GM12875 (cell line): ENCODE measurements around the gene VTI1A.

Source experiments
- H3K4me3 ChIP-seq: one replicate; pipeline ENCODE4 v1.5.1; 2011; ENCODE audit warnings: low read depth, low read length, control low read depth
- TF ChIP-seq, protein P1 (sequence below): IDR thresholded peaks from 2 replicates; pipeline ENCODE4 v1.5.1; 2011; ENCODE audit warnings: low read depth, mild to moderate bottlenecking, control low read depth, inconsistent platforms, low read length, moderate library complexity, borderline replicate concordance; ENCODE audit not compliant: insufficient read depth

VTI1A gene

DNA sequence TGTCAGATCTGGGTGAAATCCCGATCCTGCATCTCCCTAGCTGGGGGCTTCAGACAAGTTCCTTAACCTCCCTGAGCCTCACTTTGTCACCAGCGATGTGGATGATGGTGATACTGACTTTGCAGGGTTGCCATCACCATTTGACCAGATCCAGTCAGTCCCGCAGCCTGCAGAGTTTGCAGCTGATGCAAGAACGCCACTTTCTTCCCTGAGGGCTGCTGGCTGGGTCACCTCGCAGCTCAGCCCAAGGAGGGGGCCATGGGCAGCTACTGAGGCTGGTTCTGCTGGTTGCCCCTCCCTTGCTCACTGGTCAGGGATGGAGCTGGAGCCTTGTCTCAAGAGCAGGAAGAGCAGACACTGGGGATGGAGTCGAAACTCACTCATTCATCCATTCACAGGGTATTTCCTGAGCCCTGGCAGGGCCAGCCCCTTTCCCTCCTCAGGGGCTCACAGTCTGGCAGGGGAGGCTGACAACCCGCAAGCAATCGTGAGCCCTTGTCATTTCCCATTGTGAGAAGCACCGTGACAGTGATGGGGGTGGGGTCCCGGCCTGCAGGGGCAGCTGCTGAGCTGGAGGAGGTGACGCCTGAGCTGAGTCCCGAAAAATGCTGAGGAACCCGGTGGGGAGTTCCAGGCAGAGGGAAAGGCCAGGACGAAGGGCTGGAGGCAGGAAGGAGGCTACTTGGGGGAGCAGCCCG is 391.9 kb downstream of the VTI1A start:
- no peak overlapping the region for H3K4me3 ChIP-seq
- TF ChIP-seq, protein P1, sequence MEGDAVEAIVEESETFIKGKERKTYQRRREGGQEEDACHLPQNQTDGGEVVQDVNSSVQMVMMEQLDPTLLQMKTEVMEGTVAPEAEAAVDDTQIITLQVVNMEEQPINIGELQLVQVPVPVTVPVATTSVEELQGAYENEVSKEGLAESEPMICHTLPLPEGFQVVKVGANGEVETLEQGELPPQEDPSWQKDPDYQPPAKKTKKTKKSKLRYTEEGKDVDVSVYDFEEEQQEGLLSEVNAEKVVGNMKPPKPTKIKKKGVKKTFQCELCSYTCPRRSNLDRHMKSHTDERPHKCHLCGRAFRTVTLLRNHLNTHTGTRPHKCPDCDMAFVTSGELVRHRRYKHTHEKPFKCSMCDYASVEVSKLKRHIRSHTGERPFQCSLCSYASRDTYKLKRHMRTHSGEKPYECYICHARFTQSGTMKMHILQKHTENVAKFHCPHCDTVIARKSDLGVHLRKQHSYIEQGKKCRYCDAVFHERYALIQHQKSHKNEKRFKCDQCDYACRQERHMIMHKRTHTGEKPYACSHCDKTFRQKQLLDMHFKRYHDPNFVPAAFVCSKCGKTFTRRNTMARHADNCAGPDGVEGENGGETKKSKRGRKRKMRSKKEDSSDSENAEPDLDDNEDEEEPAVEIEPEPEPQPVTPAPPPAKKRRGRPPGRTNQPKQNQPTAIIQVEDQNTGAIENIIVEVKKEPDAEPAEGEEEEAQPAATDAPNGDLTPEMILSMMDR: no peak

DNA sequence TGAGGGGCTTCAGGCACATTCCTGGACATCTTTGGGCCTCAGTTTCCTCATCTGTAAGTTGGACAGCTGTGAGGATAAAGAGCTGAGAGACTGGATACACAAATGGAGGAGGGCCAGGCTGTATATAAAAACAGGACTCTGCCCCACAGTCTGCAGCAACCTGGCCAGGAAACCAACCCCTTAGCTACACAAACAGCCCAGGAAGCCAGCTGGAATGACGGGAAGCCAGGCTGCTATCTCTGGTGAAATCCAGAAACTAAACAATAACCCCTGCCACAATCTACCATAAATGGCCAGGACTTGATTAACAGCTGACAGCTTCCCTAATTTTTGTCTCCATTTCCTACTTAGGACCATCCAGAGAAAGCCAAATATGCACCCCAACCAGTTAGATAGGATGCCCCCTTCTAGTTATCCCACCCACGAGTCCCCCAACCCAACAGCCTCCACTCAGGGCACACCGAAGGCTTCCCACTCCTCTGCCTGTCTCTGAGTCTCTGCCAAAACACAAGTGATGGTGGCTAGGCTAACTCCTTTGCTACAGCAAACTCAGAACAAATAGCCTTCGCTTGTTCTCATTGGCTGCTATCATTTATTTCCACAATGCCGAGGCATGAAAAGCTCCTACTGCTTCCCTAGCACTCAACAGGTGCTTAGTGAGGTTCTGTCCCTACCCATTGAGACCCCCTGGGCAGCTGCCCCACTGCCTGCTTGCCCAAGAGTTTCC is 393.1 kb downstream of the VTI1A start:
- no peak overlapping the region for H3K4me3 ChIP-seq
- TF ChIP-seq, protein P1: no peak

DNA sequence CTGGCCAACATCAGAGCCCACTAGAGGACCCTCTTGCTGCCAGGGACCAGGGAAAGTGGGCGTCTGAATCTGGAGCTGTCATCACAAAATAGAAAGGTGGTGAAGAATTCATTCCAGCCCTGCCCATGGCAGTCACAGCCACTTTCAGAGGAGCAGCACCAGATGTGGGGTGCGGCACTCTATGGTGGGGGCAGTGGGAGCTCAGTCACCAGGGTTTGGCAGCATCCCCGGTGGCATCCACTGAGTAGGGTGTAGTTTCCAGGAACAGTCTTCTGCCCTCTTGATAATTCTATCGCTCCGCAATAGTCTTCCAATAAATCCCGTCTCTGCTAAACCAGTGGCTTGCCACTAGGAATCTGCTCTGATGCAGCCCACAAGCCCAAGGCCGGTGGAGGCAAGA is 394.5 kb downstream of the VTI1A start:
- TF ChIP-seq, protein P1: no peak
- H3K4me3 ChIP-seq: no peak overlapping the region

DNA sequence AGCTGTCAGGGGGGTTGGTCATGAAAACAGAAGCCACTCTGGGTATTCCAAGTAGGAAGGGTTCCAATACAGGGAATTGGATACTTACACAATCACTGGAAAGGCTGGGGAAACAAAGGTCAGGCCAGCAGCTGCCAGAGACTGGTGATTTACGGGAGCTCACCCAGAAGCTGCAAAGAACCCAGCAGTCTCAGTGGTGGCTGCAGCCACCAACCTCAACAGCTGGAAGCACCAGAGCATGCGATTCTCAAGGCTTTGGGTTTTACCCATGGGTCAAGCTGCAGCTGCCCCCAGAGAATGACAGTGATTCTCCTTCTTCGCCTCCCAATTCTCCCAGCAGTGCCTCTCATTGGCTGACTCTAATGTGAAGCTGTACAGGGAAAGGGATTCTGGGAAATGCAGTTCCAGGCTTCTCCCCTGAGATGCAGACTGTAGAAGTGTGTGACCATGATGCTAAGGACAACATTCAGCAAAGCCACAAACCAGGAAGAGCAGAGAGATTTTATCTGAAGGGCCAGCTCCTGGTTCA is 395.9 kb downstream of the VTI1A start:
- H3K4me3 ChIP-seq: no peak overlapping the region
- TF ChIP-seq, protein P1: no peak

DNA sequence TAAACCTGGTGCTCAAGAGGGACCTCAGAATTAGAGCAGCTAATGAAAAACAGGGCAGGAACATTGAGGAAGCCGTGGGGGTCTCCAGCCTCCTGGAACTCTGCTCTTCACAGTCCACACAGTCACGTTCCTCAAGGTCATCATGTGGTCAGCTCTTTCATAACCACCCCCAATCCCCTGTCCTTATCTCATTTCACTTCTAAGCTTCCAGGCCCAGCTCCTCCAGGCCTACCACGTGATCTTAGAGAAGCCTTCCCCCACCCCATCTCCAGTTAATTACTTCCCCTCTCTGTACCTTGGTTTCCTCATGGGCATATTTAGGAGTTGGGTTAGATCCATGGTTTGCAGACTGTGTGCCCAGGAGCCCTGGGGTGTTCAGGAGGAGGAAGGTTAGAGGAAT is 396.6 kb downstream of the VTI1A start:
- H3K4me3 ChIP-seq: no peak overlapping the region
- TF ChIP-seq, protein P1: no peak

DNA sequence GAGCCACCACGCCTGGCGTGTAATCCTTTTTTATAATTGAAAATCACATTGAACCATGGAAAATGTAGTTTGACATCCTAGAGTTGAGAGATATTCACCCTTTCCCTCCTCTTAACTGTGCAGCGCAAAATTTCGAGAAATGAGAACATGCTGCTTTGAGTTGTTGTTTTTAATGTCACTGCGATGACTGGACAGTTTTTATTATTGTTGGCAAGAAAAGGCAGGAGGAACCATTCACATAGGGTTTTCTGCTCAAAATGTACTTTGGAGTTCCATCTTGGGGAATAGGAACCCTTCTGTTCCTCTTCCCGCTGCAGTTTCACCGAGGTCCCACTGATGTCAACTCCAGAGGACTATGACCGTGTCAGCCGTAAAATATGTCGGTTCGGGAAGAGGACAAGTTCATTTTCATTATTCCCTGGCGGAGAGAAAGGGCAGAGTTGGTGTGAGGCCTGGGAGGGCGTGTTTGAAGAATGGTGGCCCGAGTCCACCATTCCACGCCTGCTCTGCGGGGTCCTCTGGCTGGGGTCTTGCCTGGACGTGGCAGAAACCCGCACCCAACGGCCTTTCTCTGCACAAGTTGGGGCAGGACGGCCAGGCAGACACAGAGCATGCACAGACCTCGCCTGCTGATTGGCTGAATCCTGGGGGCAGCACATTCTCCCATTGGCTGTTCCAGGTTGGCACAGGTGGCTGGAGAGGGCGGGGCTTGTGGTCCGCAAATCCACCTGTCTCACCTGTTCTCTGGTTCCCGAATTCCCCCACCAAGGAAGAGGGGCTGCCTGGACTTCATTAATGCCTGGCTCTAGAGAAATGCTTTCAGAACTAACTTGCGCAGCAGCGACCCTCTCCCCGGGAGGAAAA is 397.9 kb downstream of the VTI1A start:
- TF ChIP-seq, protein P1: no peak
- H3K4me3 ChIP-seq: no peak overlapping the region
